Colonic mucosa (tissue), 4 donors: Measurements from ENCODE around the gene OXSM. TPM values are rescaled to one million over a fixed set of nuclear protein-coding genes. Genes with fewer than 3 reads are reported as not detected.

ENCODE experiments used
- DNase-seq: peaks from one replicate; pipeline ENCODE4 v3.0.0-alpha.2; 2020
- H3K27ac ChIP-seq: fragments of 200-600 bp; one replicate; pipeline ENCODE4 v1.8.0; 2021
- H3K27me3 ChIP-seq: fragments of 200-600 bp; one replicate; pipeline ENCODE4 v1.8.0; 2021
- H3K36me3 ChIP-seq: fragments of 200-600 bp; one replicate; pipeline ENCODE4 v1.8.0; 2021
- H3K4me1 ChIP-seq: fragments of 200-600 bp; one replicate; pipeline ENCODE4 v1.8.0; 2021; ENCODE audit warnings: mild to moderate bottlenecking
- H3K4me3 ChIP-seq: fragments of 200-600 bp; one replicate; pipeline ENCODE4 v1.8.0; 2021
- H3K9ac ChIP-seq, 2 donors: one replicate each; pipeline ENCODE4 v1.7.0; 2013; ENCODE audit warnings: control low read depth in 2 of 2, low read depth in 2 of 2, low read length in 2 of 2
- H3K9me3 ChIP-seq: fragments of 200-600 bp; one replicate; pipeline ENCODE4 v1.8.0; 2021
- intact Hi-C: fragments of 100-400 bp; cut with DNase I; formaldehyde crosslinking; loops from one replicate; pipeline ENCODE4 v1.14.1; 2022
- total RNA-seq, 2 donors: library from RNA; stranded (reverse); fragmentation: NEBNext Ultra II Directional in 1 of 2; extraction: Animal tissue kit (Norgen Biotek cat#: 25700) in 1 of 2; gene quantifications; one replicate each; pipeline ENCODE4 v1.2.1, GENCODE V29; 2021
- TF ChIP-seq, protein P1 (sequence below): fragments of 200-600 bp; IDR thresholded peaks from one replicate; pipeline ENCODE4 v1.8.0; 2022; ENCODE audit warnings: antibody characterized with exemption, mild to moderate bottlenecking
- donor health status: healthy.
- donor health status: DM: no; HTN: no; CAD: no.
- donor health status: DM: no; HTN: no; CAD: no.

Gene OXSM
- total RNA-seq, 2 donors from 2014 or later, result 14.5 to 23.3 TPM

DNA sequence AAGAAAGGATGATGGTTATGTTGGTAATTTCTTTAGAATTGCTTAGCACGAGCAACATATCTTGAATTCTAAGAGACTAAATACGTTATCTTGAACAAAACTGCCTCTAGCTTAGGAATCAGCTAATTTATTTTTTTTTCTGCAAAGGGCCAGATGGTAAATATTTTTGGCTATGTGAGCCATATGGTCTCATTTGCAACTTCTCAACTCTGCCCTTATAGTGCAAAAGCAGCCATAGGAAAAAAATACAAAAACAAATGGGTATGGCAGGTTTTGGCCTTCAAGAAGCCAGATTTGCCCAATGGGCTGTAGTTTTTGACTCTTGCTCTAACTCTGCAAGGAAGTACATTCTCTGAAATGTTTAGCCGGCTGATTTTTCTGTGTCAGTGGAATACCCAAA lies 11.9 kb downstream of the OXSM start:
- no peak for DNase-seq
- intact Hi-C loops, result no loop called here
- Histone ChIP-seq H3K4me3 (no peak overlapping the region), H3K27ac (no peak overlapping the region), H3K27me3 (no peaks in the 10 kb centered on the region), H3K9me3 (no peaks in the 10 kb centered on the region), H3K9ac (no peak overlapping the region), H3K36me3 (no peaks in the 10 kb centered on the region), H3K4me1 (no peaks in the 10 kb centered on the region)
- TF ChIP-seq, protein P1, sequence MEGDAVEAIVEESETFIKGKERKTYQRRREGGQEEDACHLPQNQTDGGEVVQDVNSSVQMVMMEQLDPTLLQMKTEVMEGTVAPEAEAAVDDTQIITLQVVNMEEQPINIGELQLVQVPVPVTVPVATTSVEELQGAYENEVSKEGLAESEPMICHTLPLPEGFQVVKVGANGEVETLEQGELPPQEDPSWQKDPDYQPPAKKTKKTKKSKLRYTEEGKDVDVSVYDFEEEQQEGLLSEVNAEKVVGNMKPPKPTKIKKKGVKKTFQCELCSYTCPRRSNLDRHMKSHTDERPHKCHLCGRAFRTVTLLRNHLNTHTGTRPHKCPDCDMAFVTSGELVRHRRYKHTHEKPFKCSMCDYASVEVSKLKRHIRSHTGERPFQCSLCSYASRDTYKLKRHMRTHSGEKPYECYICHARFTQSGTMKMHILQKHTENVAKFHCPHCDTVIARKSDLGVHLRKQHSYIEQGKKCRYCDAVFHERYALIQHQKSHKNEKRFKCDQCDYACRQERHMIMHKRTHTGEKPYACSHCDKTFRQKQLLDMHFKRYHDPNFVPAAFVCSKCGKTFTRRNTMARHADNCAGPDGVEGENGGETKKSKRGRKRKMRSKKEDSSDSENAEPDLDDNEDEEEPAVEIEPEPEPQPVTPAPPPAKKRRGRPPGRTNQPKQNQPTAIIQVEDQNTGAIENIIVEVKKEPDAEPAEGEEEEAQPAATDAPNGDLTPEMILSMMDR, result no peak

GRCh38 chr3:25803833-25804232 lies 13.9 kb downstream of the OXSM start:
- H3K4me1 ChIP-seq, result no peaks in the 10 kb centered on the region
- intact Hi-C loops, result no loop called here

GRCh38 chr3:25804676-25805075 lies 14.8 kb downstream of the OXSM start:
- intact Hi-C loops, result no loop called here
- Histone ChIP-seq H3K9me3 (no peaks in the 10 kb centered on the region), H3K4me1 (no peaks in the 10 kb centered on the region), H3K4me3 (no peak overlapping the region), H3K27ac (no peak overlapping the region), H3K9ac (no peak overlapping the region), H3K27me3 (no peaks in the 10 kb centered on the region), H3K36me3 (no peaks in the 10 kb centered on the region)
- TF ChIP-seq, protein P1, result no peak
- DNase-seq, result no peak

More at GRCh38 chr3:25803833-25804232, 13.9 kb downstream of the OXSM start:
- Histone ChIP-seq H3K36me3 (no peaks in the 10 kb centered on the region), H3K4me3 (no peak overlapping the region), H3K27me3 (no peaks in the 10 kb centered on the region), H3K9me3 (no peaks in the 10 kb centered on the region), H3K9ac (no peak overlapping the region), H3K27ac (no peak overlapping the region)
- no peak for DNase-seq
- TF ChIP-seq, protein P1, result no peak

GRCh38 chr3:25812644-25813043 lies 22.8 kb downstream of the OXSM start:
- Histone ChIP-seq H3K36me3 (no peaks in the 10 kb centered on the region), H3K9ac (no peak overlapping the region), H3K9me3 (no peaks in the 10 kb centered on the region), H3K27me3 (no peaks in the 10 kb centered on the region), H3K27ac (no peak overlapping the region), H3K4me3 (no peak overlapping the region), H3K4me1 (no peaks in the 10 kb centered on the region)
- TF ChIP-seq, protein P1, result no peak
- intact Hi-C loops, result no loop called here
- DNase-seq, result no peak

DNA sequence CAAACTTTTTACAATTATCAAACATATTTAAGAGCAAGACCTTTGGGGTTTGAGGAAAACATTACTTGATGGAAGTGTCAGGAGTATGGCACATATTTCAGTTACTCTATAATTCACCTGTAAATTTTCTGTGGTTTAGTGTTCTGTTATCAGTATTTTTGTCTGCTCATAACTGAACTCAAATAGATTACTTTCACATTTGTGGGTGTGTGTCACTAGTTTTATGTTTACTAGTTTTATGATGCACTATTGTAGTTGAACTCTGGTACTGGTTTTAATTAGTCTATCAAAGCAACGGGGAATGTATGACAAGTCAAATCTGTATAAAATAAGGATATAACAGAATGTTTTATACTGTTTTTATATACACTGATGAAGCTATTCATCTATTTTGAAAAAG lies 27.2 kb downstream of the OXSM start:
- H3K36me3 ChIP-seq, result no peaks in the 10 kb centered on the region
- intact Hi-C loops, result no loop called here
- no peak overlapping the region for H3K27ac ChIP-seq
- no peaks in the 10 kb centered on the region for H3K9me3 ChIP-seq
- H3K4me1 ChIP-seq, result no peaks in the 10 kb centered on the region
- TF ChIP-seq, protein P1, result no peak
- H3K4me3 ChIP-seq, result no peak overlapping the region
- H3K27me3 ChIP-seq, result no peaks in the 10 kb centered on the region
- no peak overlapping the region for H3K9ac ChIP-seq
- no peak for DNase-seq

GRCh38 chr3:25817638-25818037 lies 27.7 kb downstream of the OXSM start:
- TF ChIP-seq, protein P1, result no peak
- intact Hi-C loops, result no loop called here

More at GRCh38 chr3:25817638-25818037, 27.7 kb downstream of the OXSM start:
- Histone ChIP-seq H3K27me3 (no peaks in the 10 kb centered on the region), H3K36me3 (no peaks in the 10 kb centered on the region), H3K9me3 (no peaks in the 10 kb centered on the region), H3K4me1 (no peaks in the 10 kb centered on the region), H3K4me3 (no peak overlapping the region), H3K27ac (no peak overlapping the region), H3K9ac (no peak overlapping the region)
- DNase-seq, result no peak
